SK-N-SH (cell line): ENCODE data around the gene ARFRP1. TPM values are rescaled to one million over a fixed set of nuclear protein-coding genes. Genes with fewer than 3 reads are reported as not detected.
"Not testable (repeated sequence)": the region's sequence is repeated elsewhere in the genome, so short reads cannot be mapped to it uniquely, and the experiment has no call there.

Experiments used
- CTCF ChIA-PET: fragments of 300-600, 350-600 bp; formaldehyde crosslinking; extraction: SDS; loops from one replicate; lab custom pipeline; 2021; lab: Yijun Ruan, JAX
- POLR2A ChIA-PET: fragments of 350-600 bp; sonication (Branson Sonifier 250); formaldehyde crosslinking; extraction: SDS; loops from one replicate; lab custom pipeline; 2020; ENCODE audit warnings: antibody characterized with exemption, inconsistent platforms; lab: Yijun Ruan, JAX
- DNase-seq: peaks from one replicate; pipeline ENCODE4 v3.0.0; 2012
- H2AFZ ChIP-seq: fragments of 200-600 bp; sonication (generic); 2 replicates; pipeline ENCODE4 v1.8.1; 2016; ENCODE audit warnings: antibody characterized with exemption, mild to moderate bottlenecking, low read depth
- H3F3A ChIP-seq: fragments of 200-600 bp; sonication (generic); replicated peaks from 2 replicates; pipeline ENCODE3; 2016; ENCODE audit warnings: antibody characterized with exemption, mild to moderate bottlenecking; ENCODE audit not compliant: insufficient read depth
- H3K27ac ChIP-seq, 2 experiments: fragments of 200-500 bp in 1 of 2; fragments of 200-600 bp in 1 of 2; sonication (Bioruptor generic) in 1 of 2; sonication (generic), shearing (Covaris generic) in 1 of 2; 2 replicates each; pipeline versions ENCODE4 v1.5.1 to v1.6.1; 2014 to 2016; ENCODE audit warnings: low read depth in 2 of 2, inconsistent platforms in 1 of 2, low read length in 1 of 2, mild to moderate bottlenecking in 1 of 2, mixed read lengths in 1 of 2
- H3K27me3 ChIP-seq: fragments of 200-600 bp; sonication (generic), shearing (Covaris generic); 2 replicates; pipeline ENCODE4 v1.6.1; 2016; ENCODE audit warnings: mixed run types; ENCODE audit not compliant: insufficient read depth
- H3K36me3 ChIP-seq, 2 experiments: fragments of 200-500 bp in 1 of 2; fragments of 200-600 bp in 1 of 2; sonication (Bioruptor generic) in 1 of 2; sonication (generic) in 1 of 2; replicated peaks in 1 of 2; 2 replicates each; pipeline versions ENCODE3 to v1.5.1; 2014 to 2016; ENCODE audit warnings: low read length in 1 of 2, mild to moderate bottlenecking in 1 of 2; ENCODE audit not compliant: insufficient read depth in 2 of 2, control insufficient read depth in 1 of 2
- H3K4me1 ChIP-seq, 2 experiments: fragments of 200-500 bp in 1 of 2; fragments of 200-600 bp in 1 of 2; sonication (Bioruptor generic) in 1 of 2; sonication (generic), shearing (Covaris generic) in 1 of 2; 2 replicates each; pipeline versions ENCODE4 v1.5.1 to v1.6.1; 2014 to 2016; ENCODE audit warnings: low read depth in 1 of 2, low read length in 1 of 2, mixed run types in 1 of 2; ENCODE audit not compliant: insufficient read depth in 2 of 2, control insufficient read depth in 1 of 2
- H3K4me2 ChIP-seq: fragments of 200-600 bp; sonication (generic), shearing (Covaris generic); 2 replicates; pipeline ENCODE4 v1.6.1; 2017; ENCODE audit warnings: mixed run types
- H3K4me3 ChIP-seq, 2 experiments: fragments of 200-500 bp in 1 of 2; fragments of 200-600 bp in 1 of 2; sonication (Bioruptor generic) in 1 of 2; sonication (generic), shearing (Covaris generic) in 1 of 2; 2 replicates each; pipeline versions ENCODE4 v1.5.1 to v1.8.1; 2014 to 2016; ENCODE audit warnings: low read depth in 2 of 2, inconsistent platforms in 1 of 2, low read length in 1 of 2, mild to moderate bottlenecking in 1 of 2, mixed read lengths in 1 of 2, moderate library complexity in 1 of 2
- H3K79me2 ChIP-seq: fragments of 200-600 bp; sonication (generic); 2 replicates; pipeline ENCODE4 v1.8.1; 2017; ENCODE audit warnings: mild to moderate bottlenecking; ENCODE audit not compliant: insufficient read depth
- H3K9ac ChIP-seq: fragments of 200-600 bp; sonication (generic); 2 replicates; pipeline ENCODE4 v1.6.1; 2017; ENCODE audit warnings: mixed run types
- H3K9me2 ChIP-seq: fragments of 200-600 bp; sonication (generic); 2 replicates; pipeline ENCODE4 v1.6.1; 2017; ENCODE audit warnings: mixed run types
- H3K9me3 ChIP-seq: fragments of 200-600 bp; sonication (generic); 2 replicates; pipeline ENCODE4 v1.6.1; 2017; ENCODE audit warnings: mixed run types, mild to moderate bottlenecking, moderate library complexity
- H4K20me1 ChIP-seq: fragments of 200-600 bp; sonication (generic); 2 replicates; pipeline ENCODE4 v1.6.1; 2017; ENCODE audit warnings: mild to moderate bottlenecking, mixed run types; ENCODE audit not compliant: insufficient read depth
- CHD2 ChIP-seq: fragments of 150-350 bp; IDR thresholded peaks from 2 replicates; pipeline ENCODE4 v1.6.1; 2018; ENCODE audit warnings: low read length; ENCODE audit not compliant: partially characterized antibody
- ELF1 ChIP-seq: IDR thresholded peaks from 2 replicates; pipeline ENCODE4 v1.4.0; 2012
- FOXJ3 ChIP-seq: sonication (generic); formaldehyde crosslinking; IDR thresholded peaks from 2 replicates; pipeline ENCODE4 v1.5.1; 2020; ENCODE audit warnings: mild to moderate bottlenecking, missing genetic modification reagents
- FOXM1 ChIP-seq: IDR thresholded peaks from 2 replicates; pipeline ENCODE4 v1.4.0; 2012; ENCODE audit warnings: low read depth, mild to moderate bottlenecking
- GATA2 ChIP-seq: sonication (generic); formaldehyde crosslinking; IDR thresholded peaks from 2 replicates; pipeline ENCODE4 v1.5.0; 2020; ENCODE audit warnings: mild to moderate bottlenecking, missing genetic modification reagents
- JUND ChIP-seq: IDR thresholded peaks from 2 replicates; pipeline ENCODE4 v1.4.0; 2012
- NFIC ChIP-seq: IDR thresholded peaks from 2 replicates; pipeline ENCODE4 v1.4.0; 2012; ENCODE audit warnings: borderline replicate concordance
- RAD21 ChIP-seq: IDR thresholded peaks from 2 replicates; pipeline ENCODE4 v1.6.1; 2012; ENCODE audit warnings: mild to moderate bottlenecking, low read length
- TAF1 ChIP-seq: IDR thresholded peaks from 2 replicates; pipeline ENCODE4 v1.6.1; 2012; ENCODE audit warnings: low read depth, mild to moderate bottlenecking, low read length, moderate library complexity, borderline replicate concordance
- TCF12 ChIP-seq: IDR thresholded peaks from 2 replicates; pipeline ENCODE4 v1.4.0; 2012
- YY1 ChIP-seq: IDR thresholded peaks from 2 replicates; pipeline ENCODE4 v1.4.0; 2012; ENCODE audit warnings: low read depth, mild to moderate bottlenecking
- WGBS: methylation state at CpG from one replicate; pipeline ENCODE4 v1.1.6; 2017; ENCODE audit warnings: low lambda C conversion rate; 5-methylcytosine and 5-hydroxymethylcytosine counted together
- polyA plus RNA-seq, 3 experiments: library from polyadenylated mRNA; depleted of rRNA; stranded (reverse); fragments of >200 nt; gene quantifications; 2 replicates each; pipeline ENCODE4 v1.2.3, GENCODE V29; 2012
- TF ChIP-seq, protein P1 (sequence below): IDR thresholded peaks from 2 replicates; pipeline ENCODE4; 2012
- TF ChIP-seq, protein P2 (sequence below): IDR thresholded peaks from 2 replicates; pipeline ENCODE4 v1.4.0; 2012; ENCODE audit warnings: low read depth, borderline replicate concordance
- TF ChIP-seq, protein P3 (sequence below): IDR thresholded peaks from 2 replicates; pipeline ENCODE4 v1.4.0; 2012; ENCODE audit warnings: low read depth

The ARFRP1 gene
- polyA plus RNA-seq, 1 of the 3 experiments (the other 2 are of a cell fraction): 72.8 TPM

DNA sequence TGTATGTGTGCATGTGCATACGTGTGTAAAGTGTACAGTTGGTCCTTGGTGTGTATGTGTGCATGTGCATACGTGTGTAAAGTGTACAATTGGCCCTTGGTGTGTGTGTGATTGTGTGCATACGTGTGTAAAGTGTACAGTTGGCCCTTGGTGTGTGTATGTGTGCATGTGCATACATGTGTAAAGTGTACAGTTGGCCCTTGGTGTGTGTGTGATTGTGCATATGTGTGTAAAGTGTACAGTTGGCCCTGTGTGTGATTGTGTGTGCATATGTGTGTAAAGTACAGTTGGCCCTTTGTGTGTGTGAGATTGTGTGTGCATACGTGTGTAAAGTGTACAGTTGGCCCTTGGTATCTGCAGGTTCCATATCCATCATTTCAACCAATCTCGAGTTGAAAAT is 23.6 kb upstream of the ARFRP1 start:
- TF ChIP-seq TCF12 (no peak), FOXM1 (no peak), FOXJ3 (no peak), NFIC (no peak), YY1 (no peak), TAF1 (no peak), CHD2 (no peak), JUND (no peak), RAD21 (no peak), GATA2 (no peak), ELF1 (no peak)
- TF ChIP-seq, protein P1, sequence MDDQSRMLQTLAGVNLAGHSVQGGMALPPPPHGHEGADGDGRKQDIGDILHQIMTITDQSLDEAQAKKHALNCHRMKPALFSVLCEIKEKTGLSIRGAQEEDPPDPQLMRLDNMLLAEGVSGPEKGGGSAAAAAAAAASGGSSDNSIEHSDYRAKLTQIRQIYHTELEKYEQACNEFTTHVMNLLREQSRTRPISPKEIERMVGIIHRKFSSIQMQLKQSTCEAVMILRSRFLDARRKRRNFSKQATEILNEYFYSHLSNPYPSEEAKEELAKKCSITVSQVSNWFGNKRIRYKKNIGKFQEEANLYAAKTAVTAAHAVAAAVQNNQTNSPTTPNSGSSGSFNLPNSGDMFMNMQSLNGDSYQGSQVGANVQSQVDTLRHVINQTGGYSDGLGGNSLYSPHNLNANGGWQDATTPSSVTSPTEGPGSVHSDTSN: no peak
- TF ChIP-seq, protein P2, sequence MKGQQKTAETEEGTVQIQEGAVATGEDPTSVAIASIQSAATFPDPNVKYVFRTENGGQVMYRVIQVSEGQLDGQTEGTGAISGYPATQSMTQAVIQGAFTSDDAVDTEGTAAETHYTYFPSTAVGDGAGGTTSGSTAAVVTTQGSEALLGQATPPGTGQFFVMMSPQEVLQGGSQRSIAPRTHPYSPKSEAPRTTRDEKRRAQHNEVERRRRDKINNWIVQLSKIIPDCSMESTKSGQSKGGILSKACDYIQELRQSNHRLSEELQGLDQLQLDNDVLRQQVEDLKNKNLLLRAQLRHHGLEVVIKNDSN: no peak
- TF ChIP-seq, protein P3, sequence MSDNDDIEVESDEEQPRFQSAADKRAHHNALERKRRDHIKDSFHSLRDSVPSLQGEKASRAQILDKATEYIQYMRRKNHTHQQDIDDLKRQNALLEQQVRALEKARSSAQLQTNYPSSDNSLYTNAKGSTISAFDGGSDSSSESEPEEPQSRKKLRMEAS: no peak
- H3K4me3 ChIP-seq: no peak overlapping the region
- ChIA-PET CTCF (no interaction called here), POLR2A (no interaction called here)
- no peak overlapping the region for H3K27ac ChIP-seq
- 90% methylated on average over 5 of the region's 5 CpGs for WGBS
- no peaks in the 10 kb centered on the region for H3K27me3 ChIP-seq
- H3K36me3 ChIP-seq: peaks cover 18 to 19% of the 10 kb centered on the region in 2 experiments
- H3F3A ChIP-seq: peaks cover 16% of the 10 kb centered on the region
- H3K4me2 ChIP-seq: no peak overlapping the region
- peaks cover 8% of the 10 kb centered on the region; the same call in 1 of the 2 replicates for H4K20me1 ChIP-seq
- H2AFZ ChIP-seq: no peak overlapping the region
- H3K9me3 ChIP-seq: no peaks in the 10 kb centered on the region
- H3K9me2 ChIP-seq: no peaks in the 10 kb centered on the region
- no peak for DNase-seq
- H3K4me1 ChIP-seq: no peaks in the 10 kb centered on the region
- H3K9ac ChIP-seq: no peak overlapping the region
- peaks cover 52% of the 10 kb centered on the region for H3K79me2 ChIP-seq

DNA sequence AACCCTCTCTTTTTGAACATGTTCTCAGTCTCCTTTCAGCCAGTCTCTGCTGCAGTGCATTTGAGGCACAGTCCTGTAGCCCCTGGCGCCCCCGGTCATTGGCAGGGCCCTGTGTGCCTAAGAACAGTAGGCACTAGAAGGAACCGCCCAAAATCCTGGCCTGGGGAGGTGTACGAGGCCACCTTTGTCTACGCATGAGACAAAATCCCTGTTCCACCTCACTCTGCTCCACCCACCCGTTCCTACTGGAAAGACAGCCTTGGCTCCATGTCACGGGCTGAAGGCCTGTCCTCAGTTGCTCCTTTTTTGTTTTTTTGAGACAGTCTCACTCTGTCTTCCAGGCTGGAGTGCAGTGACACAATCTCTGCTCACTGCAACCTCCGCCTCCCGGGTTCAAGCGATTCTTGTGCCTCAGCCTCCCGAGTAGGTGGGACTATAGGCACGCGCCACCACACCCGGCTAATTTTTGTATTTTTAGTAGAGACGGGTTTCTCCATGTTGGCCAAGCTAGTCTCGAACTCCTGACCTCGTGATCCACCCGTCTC is 22.5 kb upstream of the ARFRP1 start:
- Histone ChIP-seq H3K36me3 (peaks cover 15 to 28% of the 10 kb centered on the region in 2 experiments), H3K79me2 (peaks cover 63% of the 10 kb centered on the region), H3F3A (peaks cover 16% of the 10 kb centered on the region)
- CTCF ChIA-PET, H3K9me2 ChIP-seq, DNase-seq, H4K20me1 ChIP-seq, H3K9me3 ChIP-seq, H3K4me2 ChIP-seq, H3K27me3 ChIP-seq, H3K4me1 ChIP-seq, H3K4me3 ChIP-seq, H3K27ac ChIP-seq, POLR2A ChIA-PET, H2AFZ ChIP-seq, H3K9ac ChIP-seq: not testable (repeated sequence)
- 96% methylated on average over 18 of the region's 18 CpGs for WGBS

DNA sequence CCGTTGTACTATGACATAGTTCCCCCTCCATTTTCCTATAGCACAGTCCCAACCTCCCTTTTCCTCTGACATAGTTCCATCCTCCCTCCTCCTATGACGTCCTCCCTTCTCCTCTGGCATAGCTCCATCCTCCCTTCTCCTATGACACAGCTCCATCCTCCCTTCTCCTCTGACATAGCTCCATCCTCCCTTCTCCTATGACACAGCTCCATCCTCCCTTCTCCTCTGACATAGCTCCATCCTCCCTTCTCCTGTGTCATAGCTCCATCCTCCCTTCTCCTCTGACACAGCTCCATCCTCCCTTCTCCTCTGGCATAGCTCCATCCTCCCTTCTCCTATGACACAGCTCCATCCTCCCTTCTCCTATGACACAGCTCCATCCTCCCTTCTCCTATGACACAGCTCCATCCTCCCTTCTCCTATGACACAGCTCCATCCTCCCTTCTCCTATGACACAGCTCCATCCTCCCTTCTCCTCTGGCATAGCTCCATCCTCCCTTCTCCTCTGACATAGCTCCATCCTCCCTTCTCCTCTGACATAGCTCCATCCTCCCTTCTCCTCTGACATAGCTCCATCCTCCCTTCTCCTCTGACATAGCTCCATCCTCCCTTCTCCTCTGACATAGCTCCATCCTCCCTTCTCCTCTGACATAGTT is 15.3 kb upstream of the ARFRP1 start:
- H3K4me3 ChIP-seq, H3K9me2 ChIP-seq, H4K20me1 ChIP-seq, H2AFZ ChIP-seq, H3K27ac ChIP-seq, H3K9ac ChIP-seq, H3K27me3 ChIP-seq, H3K9me3 ChIP-seq, H3F3A ChIP-seq, DNase-seq, H3K4me1 ChIP-seq, H3K4me2 ChIP-seq: not testable (repeated sequence)
- POLR2A ChIA-PET: interaction anchor here (1.1 kb wide), 2 partner anchors 15 kb away, joined by 3 to 4 read pairs; partner anchors contain the start of genes ARFRP1 and ZGPAT
- Histone ChIP-seq H3K79me2 (peaks cover 88% of the 10 kb centered on the region), H3K36me3 (peaks cover 14 to 58% of the 10 kb centered on the region in 2 experiments)
- CTCF ChIA-PET: interaction anchor here (1.8 kb wide), 1 partner anchor 52 kb away, joined by 8 read pairs; no protein-coding TSS in a partner anchor
- 95% methylated on average over 2 of the region's 2 CpGs for WGBS
